ENCODE data around the gene CRACR2B. TPM values are rescaled to one million over a fixed set of nuclear protein-coding genes. Genes with fewer than 3 reads are reported as not detected.

Gene CRACR2B
- total RNA-seq, 4 donors from 2014 or later, result 0.48 to 5.7 (median 3.5) TPM

DNA sequence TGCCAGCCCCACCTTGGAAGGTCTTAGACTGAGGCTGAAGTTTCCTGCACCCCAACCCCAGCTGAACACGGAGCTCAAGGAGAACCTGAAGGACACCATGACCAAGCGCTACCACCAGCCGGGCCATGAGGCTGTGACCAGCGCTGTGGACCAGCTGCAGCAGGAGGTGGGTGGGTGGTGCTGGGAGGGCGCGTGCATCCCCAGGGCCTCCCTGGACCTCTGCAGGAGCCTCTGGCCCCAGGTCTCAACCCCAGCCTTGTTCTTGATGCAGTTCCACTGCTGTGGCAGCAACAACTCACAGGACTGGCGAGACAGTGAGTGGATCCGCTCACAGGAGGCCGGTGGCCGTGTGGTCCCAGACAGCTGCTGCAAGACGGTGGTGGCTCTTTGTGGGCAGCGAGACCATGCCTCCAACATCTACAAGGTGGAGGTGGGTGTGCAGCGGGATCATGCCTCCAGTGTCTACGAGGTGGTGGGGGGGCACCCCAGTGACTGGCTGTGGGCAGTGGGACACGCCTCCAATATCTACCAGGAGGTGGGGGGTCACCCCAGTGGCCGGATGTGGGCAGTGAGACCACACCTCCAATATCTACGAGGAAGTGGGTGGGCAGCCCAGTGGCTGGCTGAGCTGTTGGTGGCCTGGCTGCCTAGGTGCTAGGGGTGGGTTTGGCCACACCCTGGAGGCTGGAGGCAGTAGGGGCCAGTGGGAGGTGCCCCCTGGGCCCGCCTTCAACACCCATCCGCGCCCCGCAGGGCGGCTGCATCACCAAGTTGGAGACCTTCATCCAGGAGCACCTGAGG lies 9.7 kb downstream of the CRACR2B start:
- DNase-seq, result no peak
- TF ChIP-seq POLR2A (IDR thresholded peaks at IDR 0.05), result no peak
- TF ChIP-seq, protein P1, sequence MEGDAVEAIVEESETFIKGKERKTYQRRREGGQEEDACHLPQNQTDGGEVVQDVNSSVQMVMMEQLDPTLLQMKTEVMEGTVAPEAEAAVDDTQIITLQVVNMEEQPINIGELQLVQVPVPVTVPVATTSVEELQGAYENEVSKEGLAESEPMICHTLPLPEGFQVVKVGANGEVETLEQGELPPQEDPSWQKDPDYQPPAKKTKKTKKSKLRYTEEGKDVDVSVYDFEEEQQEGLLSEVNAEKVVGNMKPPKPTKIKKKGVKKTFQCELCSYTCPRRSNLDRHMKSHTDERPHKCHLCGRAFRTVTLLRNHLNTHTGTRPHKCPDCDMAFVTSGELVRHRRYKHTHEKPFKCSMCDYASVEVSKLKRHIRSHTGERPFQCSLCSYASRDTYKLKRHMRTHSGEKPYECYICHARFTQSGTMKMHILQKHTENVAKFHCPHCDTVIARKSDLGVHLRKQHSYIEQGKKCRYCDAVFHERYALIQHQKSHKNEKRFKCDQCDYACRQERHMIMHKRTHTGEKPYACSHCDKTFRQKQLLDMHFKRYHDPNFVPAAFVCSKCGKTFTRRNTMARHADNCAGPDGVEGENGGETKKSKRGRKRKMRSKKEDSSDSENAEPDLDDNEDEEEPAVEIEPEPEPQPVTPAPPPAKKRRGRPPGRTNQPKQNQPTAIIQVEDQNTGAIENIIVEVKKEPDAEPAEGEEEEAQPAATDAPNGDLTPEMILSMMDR (IDR thresholded peaks at IDR 0.05), result no peak
- WGBS, 2 donors, result 64 to 80% methylated on average over 3 to 9 of the region's 22 CpGs
- Histone ChIP-seq H3K27me3 (peaks cover 0 to 2% (median 0%) of the 10 kb centered on the region in 4 donors), H3K9me3 (no peaks in the 10 kb centered on the region), H3K36me3 (peaks cover 19 to 51% (median 24%) of the 10 kb centered on the region in 3 donors), H3K4me1 (peaks cover 43 to 91% (median 44%) of the 10 kb centered on the region in 3 donors), H3K4me3 (no peak overlapping the region), H3K27ac (no peak overlapping the region)
- intact Hi-C loops (cut with DNase I), result no loop called here

DNA sequence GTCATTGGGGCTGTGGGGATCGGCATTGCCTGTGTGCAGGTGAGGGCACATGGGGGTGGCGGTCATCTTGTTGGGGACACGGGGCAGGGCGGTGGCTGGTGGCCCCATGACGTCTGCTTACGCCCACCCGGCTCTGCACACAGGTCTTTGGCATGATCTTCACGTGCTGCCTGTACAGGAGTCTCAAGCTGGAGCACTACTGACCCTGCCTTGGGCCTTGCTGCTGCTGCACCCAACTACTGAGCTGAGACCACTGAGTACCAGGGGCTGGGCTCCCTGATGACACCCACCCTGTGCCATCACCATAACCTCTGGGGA lies 10.2 kb downstream of the CRACR2B start:
- peaks cover 42 to 90% (median 43%) of the 10 kb centered on the region in 3 donors for H3K4me1 ChIP-seq
- no peak for TF ChIP-seq POLR2A (IDR thresholded peaks at IDR 0.05)
- TF ChIP-seq, protein P1 (IDR thresholded peaks at IDR 0.05), result no peak
- H3K9me3 ChIP-seq, result no peaks in the 10 kb centered on the region
- no peaks in the 10 kb centered on the region for H3K27me3 ChIP-seq
- no peak for DNase-seq
- no CpG with 5 or more reads among the region's 8 CpGs for WGBS, 2 donors
- intact Hi-C loops (cut with DNase I), result no loop called here
- peak overlapping the region in 1 of 4 donors; percentile 1 for H3K27ac ChIP-seq
- H3K4me3 ChIP-seq, result no peak overlapping the region
- peaks cover 19 to 51% (median 24%) of the 10 kb centered on the region in 3 donors for H3K36me3 ChIP-seq

DNA sequence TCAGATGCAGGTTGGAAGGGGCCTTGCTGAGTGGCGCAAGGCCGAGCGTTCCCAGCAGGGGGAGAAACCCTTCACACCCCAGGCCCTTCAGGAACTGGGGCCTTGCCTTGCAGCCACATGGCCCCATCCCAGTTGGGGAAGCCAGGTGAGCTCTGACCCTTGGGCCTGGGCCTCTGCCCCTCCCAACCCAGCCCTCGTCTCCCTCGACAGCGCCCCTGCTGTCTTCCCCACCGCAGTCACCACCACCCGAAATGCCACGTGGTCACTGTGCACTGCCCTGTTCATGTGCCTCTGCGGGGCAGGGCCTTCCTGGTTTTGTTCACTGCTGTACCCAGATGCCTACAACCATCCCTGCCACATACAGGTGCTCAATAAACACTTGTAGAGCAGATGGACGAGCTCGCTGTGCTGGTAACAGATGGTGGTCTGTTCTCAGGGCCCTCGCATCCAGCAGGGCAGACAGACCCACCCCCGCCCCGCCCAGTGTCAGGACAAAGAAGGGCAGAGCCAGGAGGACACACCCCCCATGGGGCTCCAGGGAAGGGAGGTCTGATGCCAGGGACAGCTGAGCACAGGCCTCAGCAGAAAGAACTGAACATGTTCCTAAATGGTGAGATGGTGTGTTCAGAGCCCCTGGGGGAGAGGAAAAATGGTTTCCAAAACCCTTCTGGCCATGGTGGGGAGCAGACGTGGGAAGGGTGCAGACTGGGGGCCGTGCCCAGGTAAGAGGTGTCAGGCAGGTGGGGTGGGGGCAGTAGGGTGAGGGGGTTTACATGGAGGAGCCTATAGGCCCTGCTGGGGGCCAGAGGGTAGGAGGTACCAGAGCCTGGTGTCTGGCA lies 10.9 kb downstream of the CRACR2B start:
- Histone ChIP-seq H3K27me3 (no peaks in the 10 kb centered on the region), H3K36me3 (peaks cover 19 to 51% (median 24%) of the 10 kb centered on the region in 3 donors), H3K4me3 (no peak overlapping the region), H3K27ac (peak overlapping the region in 2 of 4 donors; percentile 1 to 33), H3K9me3 (no peaks in the 10 kb centered on the region), H3K4me1 (peaks cover 46 to 90% (median 46%) of the 10 kb centered on the region in 3 donors)
- 50 to 70% methylated on average over 2 to 9 of the region's 17 CpGs for WGBS, 2 donors
- TF ChIP-seq, protein P1 (IDR thresholded peaks at IDR 0.05), result no peak
- TF ChIP-seq POLR2A (IDR thresholded peaks at IDR 0.05), result no peak
- intact Hi-C loops (cut with DNase I), result no loop called here
- DNase-seq, result no peak

DNA sequence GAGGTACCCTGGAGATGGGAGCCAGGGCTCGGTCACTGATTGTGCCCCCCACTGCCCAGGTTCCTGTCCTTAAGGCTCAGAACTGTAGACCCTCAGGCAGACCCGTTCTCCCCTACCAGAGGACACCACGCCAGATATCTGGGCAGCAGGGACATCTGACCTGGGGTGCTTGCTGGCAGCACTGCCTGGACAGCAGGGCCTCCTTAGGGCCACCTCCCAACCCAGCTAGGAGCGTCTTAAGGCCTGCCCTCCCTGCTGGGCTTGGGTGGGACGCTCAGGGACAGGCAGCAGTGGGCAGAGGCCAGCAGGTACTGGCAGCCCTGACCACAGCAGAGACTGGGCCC lies 11.5 kb downstream of the CRACR2B start:
- Histone ChIP-seq H3K4me1 (peaks cover 46 to 90% (median 46%) of the 10 kb centered on the region in 3 donors), H3K36me3 (peaks cover 19 to 51% (median 24%) of the 10 kb centered on the region in 3 donors)
- no peak for DNase-seq

More for the DNA sequence above, 11.5 kb downstream of the CRACR2B start:
- Histone ChIP-seq H3K4me3 (no peak overlapping the region), H3K27ac (peak overlapping the region in 2 of 4 donors; percentile 1 to 33), H3K27me3 (peaks cover 0 to 4% (median 0%) of the 10 kb centered on the region in 4 donors), H3K9me3 (no peaks in the 10 kb centered on the region)
- intact Hi-C loops (cut with DNase I), result no loop called here
- no peak for TF ChIP-seq POLR2A (IDR thresholded peaks at IDR 0.05)
- TF ChIP-seq, protein P1 (IDR thresholded peaks at IDR 0.05), result no peak
- WGBS, 2 donors, result 80% methylated on average over 2 of the region's 5 CpGs
